Stimulated activated CD8-positive, alpha-beta memory T cell treated with anti-CD3 and anti-CD28 coated beads, Interleukin-2, amount 100 ng/mL, for 48 hours (primary cell): ENCODE data around the gene EWSR1.
A peak's percentile ranks its signal among the peaks of the same experiment; 100 is the strongest.

Experiments
- DNase-seq, 2 donors: peaks; one replicate each; pipeline ENCODE4 v3.0.0-alpha.2; 2020; ENCODE audit warnings: low read depth in 2 of 2

The EWSR1 gene

DNA sequence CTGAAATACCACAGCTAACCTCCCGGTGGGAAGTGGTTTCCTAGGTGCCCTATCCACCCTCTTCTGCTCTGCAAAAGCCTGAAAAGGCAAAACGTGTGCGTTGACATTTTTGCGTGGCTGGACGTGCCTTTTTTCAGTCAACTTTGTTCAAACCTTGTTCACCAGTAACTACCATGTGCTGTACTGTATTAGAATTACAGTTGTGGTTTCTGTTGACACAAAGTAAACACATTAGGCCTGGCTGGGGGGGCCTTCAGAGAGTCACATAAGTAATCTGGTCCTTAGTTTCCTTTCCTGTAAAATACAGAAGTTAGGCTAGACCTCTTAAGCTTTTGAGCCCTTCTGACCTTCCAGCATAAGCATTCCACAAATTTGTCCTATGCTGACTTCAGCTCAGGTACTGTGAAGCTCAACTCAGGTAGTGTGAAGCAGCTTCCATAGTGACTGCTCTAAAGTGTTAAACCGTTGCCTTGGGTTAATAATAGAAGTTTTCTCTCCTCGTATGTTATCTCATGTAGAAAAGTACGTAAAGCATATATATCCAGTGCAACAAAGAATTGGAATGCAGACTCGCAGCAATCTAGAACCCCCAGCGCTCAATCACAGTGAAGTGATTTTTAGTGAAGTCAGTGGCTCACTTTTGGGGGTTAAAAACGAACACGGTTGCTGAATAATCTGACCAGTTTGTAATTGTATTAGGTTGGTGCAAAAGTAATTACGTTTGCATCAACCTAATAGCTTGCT, 1.8 kb downstream of the EWSR1 start:
- DNase-seq, result no peak

DNA sequence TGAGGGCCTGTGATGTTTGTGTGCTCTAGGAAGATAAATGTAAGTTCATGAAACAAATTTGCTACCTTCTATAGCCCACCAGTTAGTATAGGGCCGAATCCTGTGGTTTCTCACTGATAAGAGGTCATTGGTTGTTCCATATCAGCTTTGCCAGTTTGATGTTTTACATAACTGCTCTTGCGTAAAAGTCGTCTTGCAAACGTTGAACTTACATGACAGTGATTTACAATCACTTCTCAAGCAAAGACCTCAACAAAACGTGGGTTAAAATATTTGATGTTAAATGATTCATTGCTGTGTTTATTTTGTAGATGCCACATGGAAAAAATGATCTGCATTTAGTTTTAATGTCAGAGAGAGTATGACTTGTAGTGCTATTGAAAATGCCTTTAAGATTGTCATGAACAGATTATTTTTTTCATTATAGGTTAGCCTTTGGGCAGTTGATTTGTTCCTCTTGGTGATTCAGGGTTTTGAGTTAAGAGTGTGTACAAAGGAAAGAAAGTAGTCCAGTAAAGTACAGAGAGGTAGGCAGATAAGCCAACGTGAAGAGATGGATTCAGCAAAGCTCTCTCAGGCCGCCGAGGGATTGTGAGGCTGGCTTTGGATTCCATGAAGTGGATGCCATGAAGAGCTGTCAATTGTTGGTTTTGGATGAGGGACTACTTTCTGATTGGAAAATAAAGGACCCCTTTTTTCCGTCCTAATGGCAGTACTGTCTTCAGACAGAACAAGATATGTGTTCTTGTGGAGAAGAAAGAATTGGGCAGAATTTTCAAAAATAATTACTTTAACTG, 2.6 kb downstream of the EWSR1 start:
- no peak for DNase-seq

DNA sequence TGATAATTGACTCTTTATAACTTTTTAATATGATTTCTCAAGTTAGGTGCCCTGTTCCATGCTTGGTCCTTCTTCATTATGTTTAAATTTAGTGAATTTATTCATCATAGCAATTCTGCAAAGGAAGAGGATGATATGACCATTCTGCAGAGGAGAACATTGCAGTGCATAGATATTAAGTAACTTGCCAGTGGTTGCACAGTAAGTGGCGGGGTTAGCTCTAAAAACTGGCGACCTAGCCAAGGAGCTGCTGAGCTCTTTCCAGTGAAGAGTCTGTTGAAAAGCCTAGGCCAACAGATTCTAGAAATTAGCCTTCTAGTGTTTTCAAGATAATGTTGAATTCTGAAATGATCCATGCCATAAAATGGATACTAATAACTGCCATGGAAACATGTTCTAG, 4.6 kb downstream of the EWSR1 start:
- DNase-seq, result no peak

DNA sequence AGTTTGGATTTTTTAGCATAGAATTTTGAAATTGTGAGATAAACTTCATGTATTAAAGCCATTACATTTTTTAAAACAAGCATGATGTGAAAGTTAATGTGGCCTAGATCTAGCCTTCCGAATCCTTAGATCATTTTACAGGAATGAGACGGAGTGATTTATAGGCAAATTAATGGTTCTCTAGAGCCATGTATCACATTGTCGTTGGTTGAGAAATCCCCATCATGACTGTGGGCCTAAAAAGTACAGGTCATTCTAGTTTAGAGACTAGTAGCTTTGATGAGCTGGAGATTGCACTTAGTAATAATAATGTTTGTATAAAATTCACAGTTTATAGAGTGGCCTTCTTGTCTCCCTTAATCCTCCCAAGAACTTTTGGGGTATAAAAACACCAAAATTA, 7.1 kb downstream of the EWSR1 start:
- no peak for DNase-seq

DNA sequence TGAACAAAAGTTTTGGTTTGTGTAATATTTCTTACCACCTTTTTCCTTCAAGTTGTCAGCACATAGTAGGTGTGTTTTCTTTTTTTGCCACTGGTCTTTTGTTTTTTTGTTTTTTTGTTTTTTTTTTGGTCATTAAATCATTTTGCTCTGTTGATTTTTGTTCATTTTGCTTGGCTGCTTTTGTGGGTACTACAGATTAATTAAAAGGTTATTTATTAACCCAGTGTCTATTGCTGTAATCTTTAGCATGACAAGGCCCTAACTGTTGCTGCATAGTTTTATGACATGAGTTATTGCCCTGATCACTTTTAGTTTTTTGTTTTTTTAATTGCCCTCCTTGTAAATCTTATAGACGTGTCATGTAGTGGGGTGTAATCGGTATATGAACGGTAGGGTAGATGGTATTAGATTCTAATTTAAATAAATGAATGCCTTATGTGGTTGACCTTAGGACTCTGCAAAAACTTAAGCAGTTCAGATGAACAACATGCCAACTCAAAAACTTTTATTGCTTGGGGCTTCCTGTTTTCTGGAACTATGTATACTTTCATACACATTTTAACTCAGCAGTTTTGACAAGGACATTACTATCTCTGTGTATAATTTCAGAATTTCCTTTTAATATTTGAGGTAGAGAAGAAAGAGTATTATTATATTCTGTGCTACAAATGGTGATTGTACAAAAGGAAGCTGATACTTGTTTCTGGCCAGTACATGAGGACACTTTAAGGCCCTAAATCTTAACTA, 7.9 kb downstream of the EWSR1 start:
- DNase-seq, result no peak

DNA sequence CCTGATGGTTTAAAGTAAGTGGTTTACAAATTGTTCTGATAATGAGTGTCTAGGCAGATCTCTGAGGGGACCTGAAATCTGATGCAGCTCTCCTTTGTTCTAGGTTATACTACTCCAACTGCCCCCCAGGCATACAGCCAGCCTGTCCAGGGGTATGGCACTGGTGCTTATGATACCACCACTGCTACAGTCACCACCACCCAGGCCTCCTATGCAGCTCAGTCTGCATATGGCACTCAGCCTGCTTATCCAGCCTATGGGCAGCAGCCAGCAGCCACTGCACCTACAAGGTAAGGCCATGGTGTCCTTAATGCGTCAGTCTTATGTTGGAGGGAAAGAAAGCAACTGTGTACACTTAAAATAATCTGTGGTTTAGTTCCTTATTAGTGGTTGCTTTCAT, 9.9 kb downstream of the EWSR1 start:
- DNase-seq, result no peak

DNA sequence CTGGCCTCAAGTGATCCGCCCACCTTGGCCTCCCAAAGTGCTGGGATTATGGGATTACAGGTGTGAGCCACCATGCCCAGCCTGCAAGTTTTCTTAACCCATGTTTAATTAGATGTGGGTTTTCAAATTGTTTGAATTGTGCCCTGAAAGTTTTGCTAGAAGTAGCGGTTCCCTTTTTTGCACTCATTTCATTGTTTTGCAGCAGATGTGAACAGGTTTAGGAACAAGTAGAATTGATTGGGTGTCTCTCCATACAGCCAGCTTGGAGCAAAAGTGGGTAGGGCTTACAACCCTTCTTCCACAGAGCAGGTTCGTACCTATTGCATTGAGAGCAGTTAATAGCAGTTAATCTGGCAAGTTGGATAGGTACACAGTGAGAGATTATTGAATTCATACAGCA, 16.1 kb downstream of the EWSR1 start:
- no peak for DNase-seq

DNA sequence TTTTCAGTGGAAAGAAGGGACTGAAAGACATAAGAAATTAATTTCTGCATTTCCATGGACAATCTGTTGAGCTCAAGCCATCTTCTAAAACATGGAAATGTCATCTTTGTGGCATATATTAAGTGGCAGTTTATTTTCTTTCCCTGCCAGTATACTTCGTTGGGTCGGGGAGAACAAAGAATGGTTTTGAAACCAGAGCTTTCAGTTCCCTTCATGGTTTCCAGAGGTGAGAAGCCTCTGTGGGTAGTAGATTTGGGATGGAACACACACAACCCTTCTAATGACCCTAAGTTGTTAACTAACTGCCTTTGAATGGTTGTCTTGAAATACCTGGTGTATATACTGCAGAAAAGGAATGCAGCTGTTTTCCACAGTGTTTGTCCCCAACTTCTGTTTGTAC, 20.8 kb downstream of the EWSR1 start:
- no peak for DNase-seq

DNA sequence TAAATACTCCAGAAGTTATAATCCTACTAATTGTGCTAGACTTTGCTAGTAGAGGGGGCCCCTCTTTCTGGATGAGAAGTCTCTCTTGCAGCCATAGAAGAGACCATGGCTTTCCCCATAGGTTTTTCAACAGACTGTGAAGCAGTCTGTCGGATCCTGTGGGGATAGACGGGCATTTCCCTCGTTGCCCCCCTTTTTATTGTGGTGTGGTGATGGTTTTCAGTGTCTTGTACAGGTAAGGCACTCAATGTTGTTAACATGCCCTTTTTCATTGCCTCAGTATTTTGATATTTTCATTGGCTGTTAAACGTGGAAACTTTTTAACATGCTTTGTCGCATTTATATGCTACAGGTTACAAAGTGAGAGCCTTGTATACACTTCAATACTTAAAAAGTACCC, 22.0 kb downstream of the EWSR1 start:
- DNase-seq, result no peak

DNA sequence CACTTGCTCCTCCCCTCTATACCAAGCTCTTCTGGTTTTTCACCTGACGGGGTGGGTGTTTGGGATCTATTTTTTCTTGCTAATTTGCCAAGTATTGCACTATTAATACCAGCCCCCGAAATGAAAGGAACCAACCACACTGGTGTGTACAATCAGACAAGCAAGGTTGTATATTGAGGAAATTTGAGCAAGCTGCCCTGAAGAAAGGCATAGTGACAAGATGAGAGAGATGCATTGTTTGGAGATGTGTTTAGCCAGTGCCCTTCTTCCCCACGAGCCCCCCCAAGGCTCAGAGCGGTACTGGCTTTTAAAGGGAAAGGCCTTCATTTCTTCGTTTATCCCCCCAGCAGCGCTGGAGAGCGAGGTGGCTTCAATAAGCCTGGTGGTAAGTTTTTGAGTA, 23.1 kb downstream of the EWSR1 start:
- DNase-seq, result no peak

DNA sequence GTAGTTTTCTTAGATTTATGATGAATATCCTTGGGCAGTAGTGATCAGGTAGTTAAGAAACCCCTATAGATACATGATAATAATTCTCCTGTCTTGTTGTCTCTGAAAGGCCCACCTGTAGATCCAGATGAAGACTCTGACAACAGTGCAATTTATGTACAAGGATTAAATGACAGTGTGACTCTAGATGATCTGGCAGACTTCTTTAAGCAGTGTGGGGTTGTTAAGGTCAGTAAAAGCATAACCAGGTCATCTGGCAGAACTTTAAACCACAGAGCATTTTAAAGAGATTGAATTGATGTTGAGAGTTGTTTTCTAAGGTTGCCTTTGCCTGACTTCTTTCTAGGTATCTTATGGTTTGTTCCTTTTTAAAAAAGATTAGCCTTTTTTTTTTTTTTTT, 24.3 kb downstream of the EWSR1 start:
- no peak for DNase-seq

DNA sequence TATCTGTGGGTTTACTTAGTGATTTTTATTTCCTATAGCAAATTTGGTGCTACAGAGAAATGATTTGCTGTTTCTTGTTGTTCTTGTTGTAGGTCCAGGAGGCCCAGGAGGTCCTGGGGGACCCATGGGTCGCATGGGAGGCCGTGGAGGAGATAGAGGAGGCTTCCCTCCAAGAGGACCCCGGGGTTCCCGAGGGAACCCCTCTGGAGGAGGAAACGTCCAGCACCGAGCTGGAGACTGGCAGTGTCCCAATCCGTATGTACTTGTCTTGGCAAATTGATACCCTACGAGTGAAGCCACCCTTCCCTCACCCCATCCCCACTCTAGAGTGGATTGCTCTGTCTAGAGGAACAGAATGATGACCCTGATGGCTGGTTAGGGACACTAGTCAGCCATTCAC, 30.6 kb downstream of the EWSR1 start:
- no peak for DNase-seq

DNA sequence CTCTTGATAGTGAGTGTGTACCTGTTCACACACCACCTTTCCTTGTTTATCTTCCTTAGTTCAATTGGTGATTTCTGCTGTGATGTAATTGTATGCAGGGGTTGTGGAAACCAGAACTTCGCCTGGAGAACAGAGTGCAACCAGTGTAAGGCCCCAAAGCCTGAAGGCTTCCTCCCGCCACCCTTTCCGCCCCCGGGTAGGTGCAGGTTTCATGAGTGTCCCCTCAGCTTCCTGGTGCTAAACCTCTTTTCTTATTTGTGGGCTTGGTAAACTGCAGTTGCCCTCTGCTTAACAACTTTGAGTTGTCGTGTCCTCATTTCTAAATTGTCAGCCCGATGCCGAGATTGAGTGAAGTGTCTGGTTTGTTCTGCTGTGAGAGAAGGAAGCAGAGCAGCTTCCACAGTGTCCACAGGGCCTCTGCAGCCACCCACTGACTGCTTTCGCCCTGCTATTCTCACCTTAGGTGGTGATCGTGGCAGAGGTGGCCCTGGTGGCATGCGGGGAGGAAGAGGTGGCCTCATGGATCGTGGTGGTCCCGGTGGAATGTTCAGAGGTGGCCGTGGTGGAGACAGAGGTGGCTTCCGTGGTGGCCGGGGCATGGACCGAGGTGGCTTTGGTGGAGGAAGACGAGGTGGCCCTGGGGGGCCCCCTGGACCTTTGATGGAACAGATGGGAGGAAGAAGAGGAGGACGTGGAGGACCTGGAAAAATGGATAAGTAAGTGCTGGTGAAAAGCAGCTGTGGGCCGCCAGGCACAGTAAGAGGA, 31.2 kb downstream of the EWSR1 start:
- DNase-seq, result no peak

DNA sequence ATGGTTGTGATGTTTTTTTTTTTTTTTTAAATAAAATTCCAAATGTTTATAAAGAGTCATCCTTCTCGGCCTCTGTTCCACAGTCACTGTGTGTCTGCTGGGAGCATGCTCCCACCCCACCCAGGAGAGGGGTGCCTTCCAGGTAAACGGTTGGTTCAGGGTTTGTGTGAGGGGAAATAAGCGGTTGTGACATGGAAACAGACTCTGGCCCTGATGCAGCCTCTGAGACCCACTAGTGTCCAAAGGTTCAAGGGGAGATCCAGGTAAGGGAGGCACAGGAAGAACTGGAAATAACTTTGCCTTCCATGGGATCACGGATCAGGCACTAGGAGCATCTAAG, 32.4 kb downstream of the EWSR1 start:
- DNase-seq, result no peak

DNA sequence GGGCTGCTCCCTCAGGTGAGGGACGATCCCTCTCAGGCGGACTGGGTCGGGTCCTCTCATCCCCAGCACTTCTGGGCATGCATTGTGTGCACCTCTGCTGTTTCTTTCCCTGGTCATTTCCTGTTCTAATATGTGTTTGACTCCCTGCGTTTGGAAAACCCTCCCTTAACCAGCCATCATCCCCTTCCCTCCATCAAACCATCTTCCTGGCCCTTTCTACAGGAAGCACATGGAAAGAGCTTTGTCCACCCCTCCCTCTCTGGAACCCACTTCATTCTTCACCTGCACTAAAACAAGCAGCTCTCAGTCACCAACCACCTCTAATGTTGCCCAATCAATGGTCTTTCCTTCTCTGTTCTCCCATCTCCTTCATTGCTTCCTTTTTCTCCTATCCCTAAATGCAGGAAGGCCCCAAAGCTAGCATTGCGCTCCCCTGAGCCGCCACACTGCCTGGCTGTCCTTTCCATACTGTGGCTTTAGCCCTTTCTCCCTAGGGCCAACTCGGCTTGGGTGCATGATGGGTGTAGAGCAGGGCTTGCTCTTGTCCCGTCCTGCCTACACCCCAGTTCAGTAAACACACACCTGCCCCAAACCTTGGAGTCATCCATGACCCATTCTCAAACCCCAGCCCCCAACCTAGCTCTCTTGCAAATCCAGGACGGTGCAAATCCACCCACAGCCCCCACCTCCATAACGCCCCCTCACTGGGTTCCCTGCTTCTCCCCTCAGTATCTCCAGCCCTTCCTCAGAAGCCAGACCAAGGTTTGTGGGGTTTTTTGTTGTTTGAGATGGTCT, 32.9 kb downstream of the EWSR1 start:
- DNase-seq, result no peak

DNA sequence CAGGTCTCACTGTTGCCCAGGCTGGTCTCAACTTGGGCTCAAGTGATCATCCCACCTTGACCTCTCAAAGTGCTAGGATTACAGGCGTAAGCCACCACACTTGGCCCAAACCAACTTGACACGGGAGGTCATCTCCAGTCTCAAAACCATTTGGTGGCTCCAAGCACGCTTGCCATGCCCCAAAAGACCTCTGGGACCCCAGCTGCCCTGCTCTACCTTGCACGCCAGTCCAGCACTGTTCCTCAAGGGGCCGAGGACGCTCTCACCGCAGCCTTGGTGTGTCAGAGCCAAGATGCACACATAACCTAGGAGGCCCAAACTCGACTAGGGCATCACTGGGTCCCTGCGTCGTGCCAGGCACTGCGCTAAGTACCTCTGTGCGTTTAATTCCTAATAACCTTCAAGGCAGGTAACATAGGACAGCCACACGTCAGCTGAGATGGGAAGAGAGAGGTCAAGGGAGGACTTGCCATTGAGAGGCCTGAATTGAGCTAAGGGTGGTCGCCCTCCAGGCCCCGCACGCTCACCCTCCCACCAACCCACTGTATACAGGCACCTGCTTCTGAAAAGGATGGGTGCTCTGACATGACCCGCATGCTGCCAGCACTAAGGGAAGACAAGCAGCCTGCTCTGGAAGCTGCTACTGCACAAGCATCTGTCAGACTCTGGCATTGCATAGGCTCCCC, 33.8 kb downstream of the EWSR1 start:
- DNase-seq, result no peak

DNA sequence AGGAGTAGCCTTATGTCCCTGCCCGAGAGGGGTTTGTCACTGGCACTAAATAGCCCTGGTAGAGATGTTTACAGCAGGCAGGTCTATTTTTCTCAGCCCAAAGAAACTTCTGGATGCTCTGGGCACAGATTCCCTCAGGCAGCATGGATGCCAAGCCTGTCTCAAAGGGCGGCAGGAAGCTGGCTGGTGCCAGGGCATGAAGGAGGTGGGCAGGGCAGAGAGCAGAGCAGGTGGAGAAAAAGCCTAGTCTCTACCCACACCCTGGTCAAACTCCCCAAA, 34.3 kb downstream of the EWSR1 start:
- DNase-seq, result no peak

DNA sequence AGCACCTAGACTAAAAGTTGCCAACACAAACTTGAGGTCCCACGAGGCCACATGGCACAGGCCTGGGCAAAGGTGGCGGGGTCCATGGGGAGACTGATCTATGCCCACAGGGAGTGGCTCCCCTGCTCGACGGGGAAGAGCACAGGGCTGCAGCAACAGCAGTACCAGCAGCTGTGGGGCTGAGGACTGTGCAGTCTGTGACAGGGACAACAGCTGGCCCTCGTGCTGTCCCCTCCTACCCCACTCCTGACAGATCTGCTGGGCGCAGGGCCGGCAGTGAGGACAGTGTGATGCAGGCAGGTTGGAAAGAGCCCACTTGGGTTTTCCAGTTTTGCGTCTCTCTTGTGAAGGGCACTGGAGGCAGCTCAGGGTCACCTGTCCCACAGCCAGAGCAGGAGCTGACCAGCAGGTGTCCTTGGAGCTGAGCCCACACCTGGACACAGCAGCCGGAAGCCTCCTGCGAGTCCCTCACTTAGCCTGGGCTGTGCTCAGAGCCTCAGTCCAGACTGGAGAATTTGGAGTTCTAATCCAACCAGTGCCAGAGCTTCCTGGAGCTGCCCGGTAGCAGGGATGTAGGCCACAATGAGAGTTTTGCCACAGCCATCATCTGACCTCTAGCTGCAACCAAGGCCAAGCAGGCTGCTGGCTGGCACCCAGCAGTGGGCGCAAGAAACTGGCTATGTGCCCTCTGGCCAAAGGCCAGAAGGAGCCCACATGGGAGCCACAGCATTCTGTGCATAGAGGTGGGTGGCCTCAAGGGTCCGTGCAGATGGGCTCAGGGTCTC, 34.8 kb downstream of the EWSR1 start:
- DNase-seq, result no peak

DNA sequence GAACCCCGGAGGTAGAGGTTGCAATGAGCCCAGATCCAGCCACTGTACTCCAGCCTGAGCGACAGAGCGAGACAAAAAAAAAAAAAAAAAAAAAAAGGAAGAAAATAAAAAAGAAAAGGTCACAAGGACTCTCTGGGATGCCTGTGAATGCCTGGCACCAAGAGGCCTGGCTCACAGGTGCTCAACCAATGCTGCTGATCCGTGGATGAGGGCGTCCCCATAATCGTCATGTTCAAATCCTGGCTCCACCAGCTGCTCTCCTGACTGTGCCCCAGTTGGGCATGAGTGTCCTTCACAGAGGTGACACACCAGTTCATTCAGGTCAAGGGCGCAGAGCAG, 37.7 kb downstream of the EWSR1 start:
- DNase-seq, result no peak

DNA sequence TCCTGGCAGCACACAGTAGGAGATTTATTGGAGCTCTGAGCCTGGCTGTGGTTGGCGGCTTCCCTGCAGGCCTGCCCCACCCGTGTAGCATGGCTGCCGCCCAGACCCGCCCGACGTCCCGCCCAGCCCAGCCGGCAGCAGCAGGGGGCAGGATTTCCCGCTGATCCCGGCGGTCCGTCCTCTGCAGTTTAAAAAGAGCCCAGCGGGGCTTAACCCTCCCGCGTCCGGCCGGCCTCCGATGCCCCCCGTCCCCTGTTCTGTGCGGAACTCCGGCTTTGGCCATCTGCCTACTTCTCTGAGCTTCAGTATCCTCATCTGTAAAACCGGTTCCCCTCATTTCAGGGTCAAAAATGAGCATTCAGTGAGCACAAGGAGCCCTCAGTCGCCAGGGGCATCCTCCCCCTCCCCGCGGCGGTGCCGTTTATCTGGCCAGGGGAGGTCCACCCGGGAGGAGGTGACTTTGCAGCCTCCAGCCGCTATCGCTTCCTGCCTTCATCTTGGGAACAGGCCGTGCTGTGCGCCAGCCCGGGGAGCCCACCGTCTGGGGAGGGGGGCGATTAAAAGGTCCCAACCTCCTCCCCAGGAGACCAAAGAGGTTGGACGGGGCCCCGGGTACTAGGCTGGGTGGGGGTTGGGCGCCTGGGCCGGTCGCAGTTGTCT, 38.2 kb downstream of the EWSR1 start, which contains the start of gene GAS2L1:
GAS2L1 (plus strand) TSS at position 476 of the 660 bp plus-strand sequence. CDS start 1,456 bp downstream, outside the sequence.
- DNase-seq, result peak in 1 of 2 donors; percentile 39
